ENCODE measurements around the gene ASB1. TPM values are rescaled to one million over a fixed set of nuclear protein-coding genes. Genes with fewer than 3 reads are reported as not detected.
"Not testable (repeated sequence)": the region's sequence is repeated elsewhere in the genome, so short reads cannot be mapped to it uniquely, and the experiment has no call there.

Gene ASB1
- total RNA-seq, 3 donors from 2014 or later, result 23.5 to 41.7 (median 24.6) TPM

GRCh38 chr2:238404406-238405216 is 22.1 kb upstream of the ASB1 start:
- TF ChIP-seq CTCF (IDR thresholded peaks at IDR 0.05), result no peak
- Histone ChIP-seq H3K4me3 (no peak overlapping the region), H3K4me1 (ENCODE audit: low read depth) (no peaks in the 10 kb centered on the region), H3K9me3 (no peaks in the 10 kb centered on the region), H3K36me3 (ENCODE audit: low read depth) (no peaks in the 10 kb centered on the region)
- no peak for ATAC-seq
- no peak for DNase-seq
- intact Hi-C loops (cut with DNase I, micrococcal nuclease), result no loop called here

GRCh38 chr2:238405217-238405555 is 21.5 kb upstream of the ASB1 start:
- H3K4me1 ChIP-seq (ENCODE audit: low read depth); intact Hi-C loops (cut with DNase I, micrococcal nuclease); ATAC-seq; H3K36me3 ChIP-seq (ENCODE audit: low read depth); H3K4me3 ChIP-seq; DNase-seq; H3K9me3 ChIP-seq: not testable (repeated sequence)

GRCh38 chr2:238406221-238406997 is 20.3 kb upstream of the ASB1 start:
- H3K4me3 ChIP-seq, result no peak overlapping the region
- H3K9me3 ChIP-seq, result no peaks in the 10 kb centered on the region
- no peaks in the 10 kb centered on the region for H3K36me3 ChIP-seq (ENCODE audit: low read depth)
- TF ChIP-seq CTCF (IDR thresholded peaks at IDR 0.05), result no peak
- no peaks in the 10 kb centered on the region for H3K4me1 ChIP-seq (ENCODE audit: low read depth)
- DNase-seq, result no peak
- no peak for ATAC-seq
- intact Hi-C loops (cut with DNase I, micrococcal nuclease), result no loop called here

- no peak overlapping the region for H3K4me3 ChIP-seq
- ATAC-seq (no peak), DNase-seq (no peak)
- intact Hi-C loops (cut with DNase I, micrococcal nuclease), result no loop called here
- H3K4me1 ChIP-seq (ENCODE audit: low read depth), result peaks cover 5% of the 10 kb centered on the region
- H3K36me3 ChIP-seq (ENCODE audit: low read depth), result no peaks in the 10 kb centered on the region
- no peak for TF ChIP-seq CTCF (IDR thresholded peaks at IDR 0.05)
- H3K9me3 ChIP-seq, result no peaks in the 10 kb centered on the region
Observed at GRCh38 chr2:238406998-238407285, 19.8 kb upstream of the ASB1 start.

GRCh38 chr2:238407566-238407965 is 19.2 kb upstream of the ASB1 start:
- no peak for TF ChIP-seq CTCF (IDR thresholded peaks at IDR 0.05)
- ATAC-seq, result peak; percentile 45
- peak in 1 of 3 donors; percentile 35 for DNase-seq

GRCh38 chr2:238408615-238409340 is 17.9 kb upstream of the ASB1 start:
- DNase-seq, result no peak
- Histone ChIP-seq H3K36me3 (ENCODE audit: low read depth) (no peaks in the 10 kb centered on the region), H3K4me1 (ENCODE audit: low read depth) (peaks cover 8% of the 10 kb centered on the region), H3K9me3 (no peaks in the 10 kb centered on the region), H3K4me3 (no peak overlapping the region)
- TF ChIP-seq CTCF (IDR thresholded peaks at IDR 0.05), result no peak
- ATAC-seq, result no peak
- intact Hi-C loops (cut with DNase I, micrococcal nuclease), result no loop called here

More at GRCh38 chr2:238407566-238407965, 19.2 kb upstream of the ASB1 start:
- H3K9me3 ChIP-seq, result no peaks in the 10 kb centered on the region
- no peak overlapping the region for H3K4me3 ChIP-seq
- H3K36me3 ChIP-seq (ENCODE audit: low read depth), result no peaks in the 10 kb centered on the region
- intact Hi-C loops (cut with DNase I, micrococcal nuclease), result no loop called here
- H3K4me1 ChIP-seq (ENCODE audit: low read depth), result peaks cover 5% of the 10 kb centered on the region

Measured in mucosa of descending colon (tissue), 3 donors.